Measurements from ENCODE around the gene AQP1.

Gene AQP1

GRCh38 chr7:30911561-30911969 lies at the start of gene AQP1:
AQP1 (plus strand) TSS chr7:30911853; CDS start chr7:30911910, 57 bp downstream.
- DNase-seq, result no peak

DNA sequence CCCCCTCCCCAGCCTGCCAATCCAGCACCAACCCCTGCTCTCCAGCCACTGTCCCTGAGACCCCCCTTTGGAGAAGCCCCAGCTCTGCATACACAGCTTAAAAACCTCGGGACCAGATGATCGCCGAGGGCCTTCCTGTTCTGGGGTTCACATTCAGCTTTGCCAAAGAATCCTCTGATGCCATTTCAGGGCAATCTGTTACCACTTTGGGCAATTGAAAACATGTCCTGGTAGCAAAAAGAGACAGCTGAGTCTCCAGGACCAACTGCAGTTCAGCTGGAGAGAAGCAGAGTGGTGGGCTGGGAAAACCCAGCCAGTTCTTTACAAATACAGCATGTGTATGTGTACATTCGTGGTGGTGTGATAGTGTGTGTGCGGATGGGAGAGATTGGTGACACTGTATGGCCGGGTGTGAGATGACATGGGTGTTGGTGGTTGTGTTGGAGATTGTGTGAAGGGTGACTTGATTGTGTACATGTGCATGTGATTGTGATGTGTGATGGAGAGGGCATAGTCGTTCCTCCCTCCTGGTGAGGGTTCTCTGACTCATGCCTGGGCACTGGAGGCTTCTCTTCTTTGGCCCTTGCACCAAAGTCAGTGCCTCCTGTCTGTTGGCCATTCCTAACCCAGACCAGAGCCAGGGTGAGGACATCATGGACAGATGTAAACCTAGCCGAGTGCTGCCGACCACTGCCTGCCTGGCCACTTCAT lies 48.5 kb upstream of the AQP1 start:
- DNase-seq, result no peak

DNA sequence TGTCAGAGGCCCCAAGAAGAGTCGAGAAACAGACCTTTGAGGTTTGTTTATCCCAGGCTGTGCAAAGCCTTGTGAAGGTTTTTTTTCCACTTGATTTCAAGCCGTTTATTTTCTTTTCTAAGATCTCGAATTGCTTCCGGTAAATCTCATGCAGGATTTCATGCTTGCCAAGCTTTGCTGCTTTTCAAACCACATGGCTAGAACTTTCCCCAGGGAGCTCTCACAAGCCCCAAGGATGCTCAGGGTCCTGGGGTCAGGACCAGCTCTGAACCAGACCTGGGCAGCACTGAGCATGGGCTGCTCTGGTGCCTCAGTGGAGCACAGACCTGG lies 48.0 kb upstream of the AQP1 start:
- no peak for DNase-seq

GRCh38 chr7:30864101-30864500 lies 47.6 kb upstream of the AQP1 start:
- no peak for DNase-seq

DNA sequence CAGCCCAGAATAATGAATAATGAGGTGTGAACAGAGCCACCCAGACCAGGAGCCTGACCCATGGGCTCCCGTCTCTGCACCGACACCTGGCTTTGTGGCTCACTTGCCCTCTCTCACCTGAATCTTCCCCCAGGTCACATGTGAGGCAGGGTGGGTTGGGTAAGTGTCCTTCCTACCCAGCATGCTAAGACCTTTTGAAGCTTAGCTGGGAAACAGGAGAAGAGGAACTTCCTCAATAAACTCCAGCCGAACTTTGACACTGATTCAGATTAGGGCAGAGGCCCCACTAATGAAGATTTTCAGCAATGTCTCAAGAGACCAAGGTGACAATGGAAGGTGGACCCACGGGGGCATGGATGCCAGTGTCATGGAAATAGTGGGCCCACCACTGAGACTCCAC lies 46.6 kb upstream of the AQP1 start:
- no peak for DNase-seq

- DNase-seq, result no peak
These were observed 45.8 kb upstream of the AQP1 start for GRCh38 chr7:30865821-30866220.

GRCh38 chr7:30866939-30867338 lies 44.7 kb upstream of the AQP1 start:
- DNase-seq, result no peak

GRCh38 chr7:30867483-30867882 lies 44.2 kb upstream of the AQP1 start:
- no peak for DNase-seq

GRCh38 chr7:30869794-30870611 lies 41.6 kb upstream of the AQP1 start:
- no peak for DNase-seq

DNA sequence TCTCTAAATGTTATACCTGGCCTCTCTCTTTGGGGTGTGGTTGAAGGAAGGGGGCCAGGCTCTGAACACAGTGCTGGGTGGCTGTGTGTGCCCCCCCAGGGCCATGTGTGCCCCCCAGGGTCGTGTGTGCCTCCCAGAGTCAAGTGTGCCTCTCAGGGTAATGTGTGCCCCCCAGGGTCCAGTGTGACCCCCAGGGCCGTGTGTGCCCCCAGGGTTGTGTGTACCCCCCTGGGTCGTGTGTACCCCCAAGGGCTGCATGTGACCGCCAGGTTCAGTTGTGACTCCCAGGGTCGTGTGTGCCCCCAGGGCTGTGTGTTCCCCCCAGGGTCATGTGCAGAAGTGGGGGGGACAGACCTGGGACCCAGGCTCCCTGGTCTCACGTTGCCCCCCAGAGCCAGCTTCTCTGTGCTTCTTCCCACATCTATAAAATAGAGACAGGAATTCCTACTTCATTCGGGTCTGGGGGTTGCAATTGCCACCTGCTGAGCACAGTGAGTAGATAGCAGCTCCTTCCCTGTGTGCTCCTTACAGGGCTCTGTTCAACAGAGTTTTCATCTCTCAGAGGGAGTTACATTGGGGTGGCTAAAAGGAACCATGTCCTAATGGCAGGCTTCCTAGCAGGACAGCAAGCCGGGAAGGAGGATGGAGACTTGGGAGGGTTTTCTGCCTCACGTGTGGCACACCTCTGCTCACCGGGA lies 40.7 kb upstream of the AQP1 start:
- DNase-seq, result no peak

DNA sequence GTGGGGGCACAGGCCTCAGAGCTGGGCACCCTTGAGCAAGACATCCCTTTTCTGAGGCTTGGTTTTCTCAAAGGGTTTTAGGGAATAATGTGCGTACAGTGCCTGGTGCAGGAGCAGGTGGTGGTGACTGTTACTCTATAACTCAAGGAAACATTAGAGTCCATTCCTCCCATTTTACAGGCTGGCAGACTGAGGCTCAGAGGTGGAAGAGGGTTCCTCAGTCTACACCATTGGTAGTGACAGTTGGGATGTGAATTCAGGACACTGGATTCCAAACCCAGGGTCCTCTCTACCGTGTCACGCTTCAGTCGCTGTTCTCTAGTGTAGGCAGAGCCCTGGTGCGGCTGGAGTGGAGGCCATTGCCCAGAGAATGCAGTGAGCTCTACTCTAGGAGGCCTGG lies 40.0 kb upstream of the AQP1 start:
- DNase-seq, result no peak

- DNase-seq, result no peak
These were observed 38.4 kb upstream of the AQP1 start for GRCh38 chr7:30873207-30873606.

GRCh38 chr7:30873656-30874055 lies 38.0 kb upstream of the AQP1 start:
- no peak for DNase-seq

DNA sequence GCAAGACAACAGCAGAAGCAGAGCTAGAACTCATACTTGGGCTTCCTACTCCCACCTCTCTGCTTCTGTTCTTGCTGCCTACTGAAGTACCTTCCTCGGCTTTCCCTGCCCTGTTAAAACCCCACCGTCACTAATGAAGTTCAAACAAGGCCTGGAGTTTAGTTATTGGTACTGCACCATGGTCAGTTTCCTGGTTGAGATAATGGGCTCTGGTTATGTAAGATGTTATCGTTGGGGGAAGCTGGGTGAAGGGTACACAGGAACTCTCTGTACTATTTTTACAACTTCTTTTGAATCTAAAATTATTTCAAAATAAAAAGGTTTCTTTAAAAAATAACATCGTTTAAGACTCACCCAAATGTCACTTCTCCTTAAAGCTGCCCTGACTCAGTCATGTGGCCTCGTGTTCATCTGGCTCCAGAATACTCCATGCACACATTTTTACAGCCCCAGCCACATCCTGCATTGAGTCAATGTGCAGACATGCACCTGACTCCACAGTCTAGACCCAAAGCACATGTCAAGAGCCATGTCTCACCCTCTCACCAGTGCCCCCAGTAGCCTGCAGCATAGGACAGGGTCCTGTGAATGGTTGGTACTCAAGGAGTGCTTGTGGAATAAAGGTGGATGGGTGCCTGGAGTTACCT lies 36.9 kb upstream of the AQP1 start:
- no peak for DNase-seq

DNA sequence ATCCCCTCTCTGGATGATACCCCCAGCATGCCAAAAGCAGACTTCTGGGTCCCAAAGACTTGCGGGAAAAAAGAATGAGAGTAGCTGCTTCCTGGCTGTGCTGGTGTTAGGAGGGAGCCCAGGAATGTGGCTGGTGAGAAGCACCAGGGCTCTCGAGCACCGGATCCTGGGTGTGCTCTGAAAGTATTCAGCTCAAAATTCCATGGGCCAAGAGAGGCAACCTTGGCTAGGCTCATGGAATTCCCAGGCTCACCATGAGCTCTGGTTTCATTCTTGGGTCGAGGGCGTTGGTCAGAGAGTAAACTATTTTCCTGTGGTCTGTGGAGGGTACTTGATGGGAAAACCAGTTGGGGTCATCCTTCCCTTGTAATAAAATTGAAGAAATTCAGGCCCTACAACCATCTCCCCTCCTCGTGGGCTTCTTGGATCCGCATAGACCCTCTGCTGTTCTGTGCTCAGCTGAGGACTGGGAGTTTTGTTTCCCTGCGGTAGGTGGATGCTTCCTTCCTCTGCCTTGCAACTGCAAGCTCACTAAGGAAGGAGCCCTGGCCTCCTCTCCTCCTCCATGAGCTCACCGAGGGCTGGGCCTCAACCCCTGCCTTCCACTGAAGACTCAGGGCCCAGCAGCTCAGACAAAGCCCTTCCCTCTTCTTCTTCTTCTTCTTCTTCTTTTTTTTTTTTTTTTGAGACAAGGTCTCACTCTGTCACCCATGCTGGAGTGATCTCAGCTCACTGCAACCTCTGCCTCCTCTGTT lies 34.5 kb upstream of the AQP1 start:
- no peak for DNase-seq

DNA sequence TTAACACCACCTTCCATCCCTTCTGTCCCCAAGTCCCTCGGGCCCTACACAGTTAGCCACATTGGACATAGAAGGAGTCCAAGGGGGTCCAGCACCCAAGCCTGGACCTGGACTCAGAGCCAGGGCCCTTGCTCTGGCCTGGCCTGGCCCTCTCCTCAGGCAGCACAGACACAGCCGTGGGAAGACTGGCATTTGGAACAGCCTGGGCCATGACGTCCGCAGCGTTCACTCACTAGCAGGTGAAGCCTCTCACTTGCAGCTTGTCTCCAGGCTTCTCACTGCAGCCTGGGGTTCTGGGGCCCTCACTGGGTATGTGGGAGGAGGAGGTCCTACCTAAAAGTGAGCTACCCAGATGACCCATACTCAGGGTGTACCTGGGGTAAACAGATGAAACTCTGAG lies 33.7 kb upstream of the AQP1 start:
- no peak for DNase-seq

DNA sequence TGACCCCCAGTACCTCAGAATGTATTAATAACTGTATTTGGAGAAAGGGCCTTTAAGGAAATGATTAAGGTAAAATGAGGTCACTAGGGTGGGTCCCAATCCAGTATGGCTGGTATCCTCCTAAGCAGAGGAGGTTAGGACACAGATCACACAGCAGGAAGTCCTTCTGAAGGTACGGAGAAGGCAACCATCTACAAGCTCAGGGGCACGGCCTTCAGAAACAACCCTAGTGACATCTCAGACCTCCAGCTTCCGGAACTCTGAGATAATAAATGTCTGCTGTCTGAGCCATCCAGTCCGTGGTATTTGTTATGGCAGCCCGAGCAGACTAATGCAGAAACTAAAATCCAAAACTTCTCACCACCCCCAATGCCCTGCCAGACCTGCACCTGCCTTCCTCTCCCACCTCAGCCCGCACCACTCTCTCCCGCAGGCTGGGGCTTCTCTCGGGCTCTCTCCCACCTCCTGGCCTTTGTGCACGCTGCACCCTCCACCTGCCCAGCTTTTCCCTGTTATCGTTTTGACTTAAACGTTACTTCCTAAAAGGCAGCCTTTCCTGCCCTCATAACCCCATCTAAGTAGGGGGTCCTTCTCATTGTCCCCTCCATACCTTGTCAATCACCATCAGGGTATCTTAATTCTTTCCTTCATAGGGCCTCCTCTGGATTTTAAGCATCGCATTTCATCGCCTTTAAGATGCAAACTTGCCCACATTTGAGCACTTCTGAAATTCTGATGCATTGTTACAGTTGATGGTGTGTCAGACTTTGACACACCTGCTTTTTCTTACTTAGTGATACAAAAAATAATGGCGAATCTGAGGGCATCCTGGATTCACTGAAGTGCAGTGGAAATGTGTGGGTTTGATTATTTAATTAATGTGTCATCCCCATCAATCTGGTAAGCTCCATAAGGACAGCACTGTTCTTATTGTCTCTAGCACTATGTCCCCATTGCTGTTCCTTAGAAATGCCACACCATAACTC lies 32.2 kb upstream of the AQP1 start:
- DNase-seq, result no peak

DNA sequence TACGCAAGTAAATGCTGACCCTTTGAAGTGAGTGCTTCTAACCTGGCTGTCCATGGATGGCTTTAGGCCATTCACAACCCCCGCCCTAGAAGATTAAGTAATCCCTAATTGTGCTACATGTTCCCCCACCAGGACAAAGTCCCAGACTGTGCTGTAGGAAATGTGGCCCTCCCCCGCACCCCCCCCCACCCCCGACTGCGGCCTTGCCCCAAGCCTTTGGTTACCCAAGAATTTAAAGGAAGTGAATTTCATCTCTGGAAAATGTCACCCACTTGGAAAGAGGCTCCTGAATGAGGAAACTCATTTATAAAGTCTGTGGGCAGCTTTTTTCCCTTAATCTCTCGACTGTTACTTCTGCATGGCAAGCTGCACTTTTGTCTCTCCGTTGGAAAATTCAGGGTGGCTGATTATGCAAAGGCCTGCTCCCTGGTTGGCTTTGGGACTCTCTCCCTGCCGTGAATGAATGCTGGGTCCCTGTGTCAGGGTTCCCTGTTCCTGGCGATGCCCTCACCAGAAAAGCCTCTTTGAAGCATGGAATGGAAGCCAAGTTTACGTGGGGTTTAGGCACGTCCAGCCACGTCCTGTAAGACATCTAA lies 31.4 kb upstream of the AQP1 start:
- no peak for DNase-seq

DNA sequence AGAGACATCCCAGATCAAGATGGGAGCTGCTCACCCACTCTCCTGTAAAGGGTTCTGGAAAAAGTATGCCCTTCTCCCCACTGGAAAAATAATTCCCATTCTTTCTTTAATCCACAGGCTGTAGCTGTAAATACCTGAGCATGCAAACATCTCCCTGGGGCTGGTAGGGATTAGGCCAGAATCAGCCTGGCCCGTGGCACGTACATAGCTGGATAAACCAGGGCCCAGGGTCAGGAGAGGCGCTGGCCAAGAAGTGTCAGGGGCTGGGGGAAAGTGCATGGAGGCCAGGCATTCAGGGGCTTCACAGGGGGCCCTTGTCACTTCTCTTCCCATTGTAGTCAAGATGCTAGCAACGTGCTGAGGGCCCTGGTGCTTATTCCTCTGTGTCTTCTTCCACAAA lies 30.7 kb upstream of the AQP1 start:
- DNase-seq, result no peak

DNA sequence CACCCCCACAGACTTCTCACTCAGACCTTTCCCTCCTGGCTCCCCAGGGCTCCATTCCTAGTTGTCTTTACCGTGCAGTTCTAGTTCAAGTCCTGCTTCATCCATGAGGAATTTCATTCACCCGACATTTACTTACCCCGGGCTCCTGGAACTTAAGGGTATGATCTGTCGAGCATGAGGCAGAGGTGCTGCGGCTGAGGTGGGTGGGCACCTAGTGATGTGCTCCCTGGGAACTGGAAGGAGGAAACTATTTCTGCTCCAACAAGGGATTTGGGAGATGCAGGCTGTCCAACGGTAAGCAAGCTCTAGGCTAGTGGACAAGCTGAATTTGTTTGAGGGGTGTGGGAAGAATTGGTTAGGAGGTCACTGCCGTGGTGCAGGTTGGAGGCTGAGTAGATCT lies 30.2 kb upstream of the AQP1 start:
- no peak for DNase-seq

- DNase-seq, result no peak
These were observed 26.8 kb upstream of the AQP1 start for GRCh38 chr7:30884881-30885280.
